Cerebellar cortex (tissue), 1 donor: ENCODE results near the gene LEMD1.
A peak's percentile ranks its signal among the peaks of the same experiment; 100 is the strongest.
"Not testable (repeated sequence)": the region's sequence is repeated elsewhere in the genome, so short reads cannot be mapped to it uniquely, and the experiment has no call there.

Source experiments
- DNase-seq: peaks from one replicate; pipeline ENCODE4 v3.0.0-alpha.2; 2015; ENCODE audit warnings: low spot score

The LEMD1 gene

DNA sequence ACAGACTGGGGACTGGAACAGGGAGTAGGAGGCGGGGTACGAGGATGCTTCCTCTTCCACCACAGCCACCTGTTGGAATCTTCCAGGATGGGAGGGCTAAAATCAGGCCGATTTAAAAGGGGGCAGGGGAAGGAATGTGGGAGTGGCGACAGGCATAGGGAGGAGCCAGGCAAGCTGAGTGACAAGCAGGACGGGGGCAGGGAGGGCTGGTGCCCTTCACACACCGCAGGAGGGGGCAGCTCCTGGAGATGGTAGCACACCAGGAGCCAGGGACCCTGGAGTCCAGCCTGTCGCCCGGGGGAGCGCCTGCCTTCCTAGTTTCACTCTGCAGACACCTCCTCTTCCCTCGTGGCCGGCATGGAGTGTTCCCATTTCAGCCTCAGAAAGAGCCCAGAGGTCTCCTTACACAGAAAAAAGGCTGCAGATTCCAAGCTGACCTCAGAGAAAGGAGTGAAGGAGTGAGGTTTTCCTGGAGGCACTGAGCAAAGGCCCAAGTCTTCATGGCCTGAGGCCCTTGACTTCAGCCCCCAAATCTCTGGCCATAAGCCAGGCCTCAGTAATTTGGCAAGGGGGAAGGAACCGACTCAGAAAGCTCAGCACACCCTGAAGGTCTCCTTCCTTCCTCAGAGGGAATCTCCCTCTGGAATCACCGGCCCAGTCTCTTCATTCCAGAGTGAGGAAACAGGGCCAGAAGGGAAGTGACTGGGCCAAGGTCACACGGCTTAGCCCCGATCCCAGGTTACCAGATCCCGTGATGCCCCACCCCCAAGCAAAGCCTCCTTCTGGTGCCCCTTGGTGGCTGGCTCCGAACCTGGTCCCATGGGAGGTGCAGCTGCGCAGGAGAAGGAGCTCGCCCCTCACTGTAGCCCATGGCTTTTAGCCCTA lies 25.8 kb upstream of the LEMD1 start:
- DNase-seq: peak; percentile 42

DNA sequence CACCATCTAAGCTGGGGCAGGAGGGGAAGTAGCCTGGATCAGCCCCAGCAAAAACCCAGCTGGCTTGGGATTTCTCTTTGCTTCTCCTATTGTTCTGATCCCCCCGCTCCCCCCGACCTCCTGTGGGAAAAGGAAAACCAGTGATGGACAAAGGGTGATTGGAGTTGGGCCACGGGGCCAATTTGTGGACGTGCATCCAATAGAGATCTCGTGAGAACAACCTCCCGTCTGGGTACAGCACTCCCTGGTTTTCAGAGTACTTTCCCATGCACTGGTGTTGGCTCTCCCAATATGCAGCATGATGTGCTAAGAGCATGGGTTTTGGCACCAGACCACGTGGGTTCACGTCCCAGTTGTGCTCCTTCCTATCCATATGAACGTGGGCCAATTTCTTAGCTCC lies 25.0 kb upstream of the LEMD1 start:
- peak; percentile 29 for DNase-seq

DNA sequence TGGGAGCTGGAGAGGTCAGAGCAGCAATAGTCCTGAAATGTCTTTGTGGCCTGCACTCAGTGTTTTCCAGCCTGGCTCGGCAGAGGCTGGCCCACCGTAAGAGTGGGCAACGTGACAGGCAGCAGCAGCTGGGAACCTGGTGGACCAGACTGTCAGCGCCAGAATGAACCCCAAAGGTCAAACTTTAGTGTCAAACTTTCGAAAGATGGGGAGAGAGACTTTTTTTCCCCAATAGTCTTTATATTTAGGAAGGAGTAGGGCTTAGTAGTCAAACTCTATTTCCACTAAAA lies 23.7 kb upstream of the LEMD1 start:
- DNase-seq: no peak

DNA sequence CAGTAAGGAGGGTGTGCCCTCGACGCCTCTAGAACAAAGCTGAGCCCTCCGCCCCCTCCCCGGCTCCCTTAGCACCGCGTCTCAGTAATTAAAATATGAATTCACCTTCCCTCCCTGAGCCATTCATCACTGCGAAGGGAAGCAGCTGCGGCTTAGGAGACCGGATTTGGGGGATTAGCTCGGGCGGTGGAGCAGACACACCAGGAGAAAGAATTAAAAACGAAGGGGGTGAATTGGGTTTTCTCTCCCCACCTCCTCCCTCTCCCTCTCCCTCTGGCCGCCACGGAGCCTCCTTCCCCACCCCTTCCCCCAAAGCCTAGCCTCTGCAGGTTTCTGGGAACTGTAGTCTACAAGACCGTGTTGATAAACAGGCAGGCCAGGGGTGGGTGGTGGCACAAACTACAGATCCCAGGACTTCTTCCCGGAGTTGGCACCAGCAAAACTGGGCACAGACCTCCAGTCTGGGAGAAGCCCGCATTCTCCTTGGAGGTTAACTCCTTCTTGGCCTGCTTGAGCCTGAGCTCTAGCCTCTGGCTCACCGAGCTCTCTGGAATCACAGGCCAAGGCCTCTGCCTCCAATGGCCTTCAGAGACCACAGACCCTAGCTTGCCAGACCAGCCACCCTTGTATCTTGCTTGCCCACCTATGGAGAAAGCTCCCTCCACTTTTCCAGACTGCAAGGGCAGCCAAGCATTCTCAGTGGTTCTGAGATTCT lies 23.2 kb upstream of the LEMD1 start:
- peak; percentile 98 for DNase-seq

DNA sequence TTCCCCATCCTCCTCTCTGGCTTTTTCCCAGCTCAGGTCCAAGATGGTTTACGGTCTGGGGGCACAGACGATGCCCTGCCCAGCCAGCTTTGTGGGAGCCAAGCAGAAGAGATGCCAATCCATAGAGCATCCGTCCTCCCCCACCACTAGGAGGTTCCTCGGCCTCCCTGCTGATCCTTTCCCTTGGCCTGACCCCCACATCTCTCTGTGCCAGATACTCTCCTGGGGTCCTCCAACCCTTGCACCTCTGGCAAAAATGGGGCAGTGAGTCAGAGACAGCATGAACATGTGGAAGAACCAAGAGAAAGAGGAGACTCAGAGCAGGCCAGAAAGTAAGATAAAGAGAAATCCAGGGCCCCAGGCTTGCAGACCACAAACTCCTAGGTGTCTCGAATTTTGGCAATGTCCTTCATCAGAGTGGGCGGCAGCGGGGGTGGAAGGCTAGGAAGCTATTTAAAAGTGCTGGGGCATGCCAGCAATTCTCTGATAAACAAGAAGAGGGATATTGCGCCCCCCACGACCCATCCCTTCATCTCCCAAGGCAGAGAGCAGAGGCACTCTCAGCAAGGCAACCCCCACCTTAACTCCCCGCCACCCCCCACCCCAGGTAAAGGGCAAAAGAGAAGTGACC lies 22.6 kb upstream of the LEMD1 start:
- peak; percentile 55 for DNase-seq

DNA sequence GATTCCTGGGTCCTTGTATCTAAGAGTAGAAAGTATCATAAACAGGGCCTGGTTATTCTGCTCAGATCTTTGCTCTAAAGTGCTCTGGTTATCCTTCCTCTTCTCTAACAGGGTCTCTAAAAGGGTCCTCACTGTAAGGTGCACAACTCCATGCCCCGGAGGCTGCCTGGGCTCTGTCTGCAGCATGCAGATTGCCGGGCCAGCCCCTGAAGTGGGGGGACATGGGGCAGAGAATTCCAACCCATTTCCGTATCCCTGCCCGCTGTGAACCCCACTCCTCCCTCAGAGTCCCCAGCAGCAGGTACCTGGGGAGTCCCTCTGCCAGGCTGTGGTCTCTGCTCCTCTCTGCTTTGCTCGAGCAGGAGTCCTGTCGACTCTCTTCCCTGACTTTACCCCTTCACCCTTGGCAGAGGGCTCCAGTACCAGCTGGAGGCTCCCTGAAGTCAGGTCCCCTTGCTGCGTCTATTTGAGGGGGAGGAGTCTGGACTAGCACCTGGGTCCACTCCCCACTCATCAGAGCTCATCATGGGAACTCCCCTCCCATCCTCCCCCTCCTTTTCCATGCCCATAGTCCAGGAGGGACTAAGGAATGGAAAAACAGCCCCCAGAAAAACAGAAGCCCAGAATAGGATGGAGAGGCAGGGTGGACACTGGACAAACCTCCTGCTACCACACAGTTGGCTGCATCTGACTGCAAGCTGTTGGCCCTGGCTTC lies 21.9 kb upstream of the LEMD1 start:
- peak; percentile 78 for DNase-seq

DNA sequence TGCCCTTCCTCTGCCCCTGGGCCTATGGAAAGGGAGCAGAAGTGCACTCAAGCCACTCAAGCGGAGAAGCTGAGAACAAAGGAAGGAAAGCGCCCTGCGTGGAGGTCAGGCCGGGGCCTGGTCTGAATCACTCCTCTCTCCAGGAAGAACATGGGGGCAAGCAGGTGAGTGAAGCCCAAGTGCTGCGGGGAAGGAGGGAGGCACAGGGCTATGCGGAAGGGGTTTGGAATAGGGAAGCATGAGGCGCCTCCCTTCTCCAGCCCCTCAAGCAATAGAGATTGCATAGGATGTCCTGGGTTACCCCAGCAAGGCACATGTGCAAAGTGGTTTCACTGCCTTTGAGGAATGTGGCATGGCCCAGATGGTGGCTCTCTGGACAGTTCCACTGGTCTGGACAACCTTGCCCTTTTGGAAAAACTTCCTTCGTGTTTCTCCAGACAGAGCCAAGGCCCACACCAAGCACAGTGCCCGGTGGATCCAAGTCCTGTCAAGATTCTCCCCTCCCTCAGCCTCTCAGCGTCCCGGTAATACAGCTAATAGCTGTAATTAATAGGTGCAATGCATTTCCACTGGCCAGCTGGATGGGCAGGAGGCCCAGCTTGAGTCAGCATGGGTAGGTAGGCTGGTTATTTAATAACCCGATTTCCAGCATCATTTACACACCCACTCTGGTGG lies 20.3 kb upstream of the LEMD1 start:
- peak; percentile 54 for DNase-seq

DNA sequence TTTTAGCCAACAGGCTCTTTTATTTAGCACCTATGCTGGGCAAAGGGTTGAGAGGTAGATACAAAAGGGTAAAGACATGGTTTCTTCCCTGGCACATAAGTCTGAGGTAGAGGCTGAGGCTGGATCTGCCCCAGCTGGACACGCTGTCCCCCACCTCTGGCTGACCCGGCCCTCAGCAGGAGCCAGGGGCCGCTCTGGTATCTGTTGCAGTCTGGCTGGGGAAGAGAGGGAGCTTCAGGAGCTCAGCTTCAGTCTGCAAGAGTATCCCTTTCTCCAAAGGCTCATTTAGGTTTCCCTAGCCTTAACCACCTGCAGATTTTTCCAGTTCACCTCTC lies 19.8 kb upstream of the LEMD1 start:
- DNase-seq: no peak

DNA sequence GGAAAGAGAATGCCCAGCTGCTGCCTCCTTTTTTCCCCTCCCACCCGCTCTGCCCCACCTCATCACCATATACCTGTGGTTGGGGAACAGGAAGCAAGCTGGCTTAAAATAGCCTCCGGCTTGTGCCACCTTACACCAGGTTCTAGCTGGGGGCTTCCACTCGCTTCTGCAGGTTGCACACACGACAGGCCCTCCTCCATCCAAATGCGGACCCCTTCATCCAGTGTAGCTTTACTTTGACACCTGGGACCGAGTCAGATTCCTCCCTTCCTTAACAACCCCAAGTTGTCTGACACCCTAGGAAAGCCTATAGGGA lies 19.4 kb upstream of the LEMD1 start:
- no peak for DNase-seq

DNA sequence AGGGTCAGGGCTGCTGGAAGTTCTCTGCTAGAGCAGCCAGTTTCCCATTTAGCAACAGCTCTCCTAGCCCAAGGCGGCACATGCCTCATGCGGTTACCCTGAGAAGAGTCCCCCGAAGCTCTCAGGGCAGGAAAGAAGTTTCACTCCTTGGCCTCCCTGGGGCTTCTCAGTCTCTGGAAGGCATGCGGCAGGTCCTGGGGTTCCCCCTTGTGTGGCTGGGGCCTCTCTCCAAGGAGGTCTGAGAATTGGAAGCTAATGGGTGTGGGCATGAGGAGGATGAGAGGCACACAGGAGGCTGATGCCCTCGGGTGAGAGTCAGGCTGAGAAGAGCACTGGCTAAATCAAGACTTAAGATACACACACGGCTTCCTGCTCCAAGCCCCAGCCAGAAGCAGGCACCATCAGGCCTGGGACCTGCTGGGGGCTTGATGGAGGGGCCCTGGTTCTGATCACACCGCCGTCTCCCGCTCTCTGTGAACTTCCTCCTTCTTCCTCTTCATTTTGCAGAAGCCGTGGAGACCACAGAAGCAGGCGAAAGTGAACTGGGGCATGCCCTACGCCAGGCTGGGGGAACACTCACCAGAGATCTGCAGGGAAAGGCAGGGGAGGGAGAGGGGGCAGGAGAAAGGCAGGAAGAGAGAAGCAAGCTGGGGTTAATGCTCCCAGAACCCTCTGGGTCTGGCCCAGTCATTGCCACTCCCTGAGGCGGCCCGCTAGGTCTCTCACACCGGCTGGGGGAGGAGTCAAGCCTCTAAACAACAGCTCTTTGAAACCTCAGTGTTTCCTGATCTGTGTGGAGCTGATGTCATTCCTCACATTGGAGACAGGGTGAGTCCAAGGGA lies 18.8 kb upstream of the LEMD1 start:
- peak; percentile 93 for DNase-seq

DNA sequence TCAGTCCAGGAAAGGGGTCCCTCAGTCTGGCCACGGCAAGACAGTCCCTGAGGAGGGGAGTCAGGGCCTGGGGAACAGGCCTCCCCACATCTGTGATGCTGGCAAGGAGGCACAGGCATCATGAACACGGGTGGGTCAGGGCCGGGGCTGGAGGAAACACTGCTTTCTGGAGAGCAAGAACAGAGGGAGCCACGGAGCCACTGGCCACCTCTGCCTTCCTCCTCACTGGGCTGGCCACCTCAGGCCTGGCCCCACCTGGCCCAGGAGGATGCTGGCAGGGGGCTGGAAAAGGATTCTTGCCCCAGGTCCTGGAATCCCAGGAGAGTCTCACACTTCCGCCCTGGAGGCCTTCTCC lies 18.2 kb upstream of the LEMD1 start:
- no peak for DNase-seq

DNA sequence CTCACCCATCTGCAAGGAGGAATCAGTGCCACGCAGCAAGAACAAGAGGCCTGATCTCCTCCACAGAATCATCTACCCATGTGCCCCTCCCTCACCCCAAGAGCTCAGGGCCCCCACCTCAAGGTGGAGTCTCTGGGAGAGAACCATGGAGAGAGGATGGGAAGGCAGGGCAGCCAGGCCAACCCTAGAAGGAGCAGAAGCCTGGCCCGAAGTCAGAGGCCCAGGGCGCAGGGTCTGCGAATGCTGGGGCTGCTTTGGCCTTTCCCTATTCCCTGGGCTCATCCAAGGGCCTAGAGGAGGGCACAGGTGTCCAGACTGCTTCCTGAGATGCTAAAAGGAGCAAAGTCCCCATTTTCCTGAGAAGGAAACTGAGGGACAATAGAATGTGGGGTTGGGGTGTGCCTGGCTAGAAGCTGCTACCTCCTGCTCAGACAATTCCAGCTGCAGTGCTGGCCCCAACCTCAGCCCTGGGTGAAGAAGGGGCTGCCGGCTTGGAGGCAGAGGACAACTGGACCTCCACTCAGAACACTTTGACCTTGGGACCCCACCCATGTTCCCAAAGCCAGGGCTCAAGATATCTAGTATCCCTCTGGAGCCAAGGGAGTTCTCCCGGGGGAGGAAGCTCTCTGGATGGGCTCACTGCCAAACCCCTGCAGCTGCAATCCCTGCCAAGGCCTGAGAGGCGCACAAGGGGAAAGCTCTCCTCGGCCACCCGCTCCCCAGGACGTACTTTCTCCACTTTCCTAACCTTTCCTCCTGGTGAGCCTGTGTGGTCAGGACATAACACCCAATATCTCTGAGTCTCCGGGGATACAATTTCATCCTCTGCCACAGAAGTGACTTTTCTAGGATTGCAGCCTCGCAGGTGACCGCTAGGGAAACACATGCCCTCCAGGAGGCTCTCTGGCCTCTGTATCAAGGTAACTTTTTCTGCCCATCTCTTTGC lies 16.6 kb upstream of the LEMD1 start:
- DNase-seq: peak; percentile 56

DNA sequence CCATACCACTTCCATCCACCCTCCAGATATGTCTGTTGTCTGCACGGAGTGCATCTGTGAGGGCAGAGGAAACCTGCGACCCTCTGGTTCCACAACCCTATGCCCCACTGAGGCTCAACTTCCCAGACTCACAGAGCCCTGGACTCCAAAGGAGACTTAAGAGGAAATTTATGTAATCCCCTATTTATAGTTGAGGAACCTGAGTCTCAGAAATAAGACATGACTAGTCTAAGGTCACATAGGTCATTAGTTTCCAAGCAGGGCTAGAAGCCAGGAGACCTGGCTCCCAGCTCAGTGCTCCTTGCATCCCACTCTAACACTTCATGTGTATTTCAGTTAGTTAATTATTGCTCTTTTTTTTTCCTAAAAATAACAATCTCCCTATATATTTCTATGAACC lies 15.7 kb upstream of the LEMD1 start:
- no peak for DNase-seq

DNA sequence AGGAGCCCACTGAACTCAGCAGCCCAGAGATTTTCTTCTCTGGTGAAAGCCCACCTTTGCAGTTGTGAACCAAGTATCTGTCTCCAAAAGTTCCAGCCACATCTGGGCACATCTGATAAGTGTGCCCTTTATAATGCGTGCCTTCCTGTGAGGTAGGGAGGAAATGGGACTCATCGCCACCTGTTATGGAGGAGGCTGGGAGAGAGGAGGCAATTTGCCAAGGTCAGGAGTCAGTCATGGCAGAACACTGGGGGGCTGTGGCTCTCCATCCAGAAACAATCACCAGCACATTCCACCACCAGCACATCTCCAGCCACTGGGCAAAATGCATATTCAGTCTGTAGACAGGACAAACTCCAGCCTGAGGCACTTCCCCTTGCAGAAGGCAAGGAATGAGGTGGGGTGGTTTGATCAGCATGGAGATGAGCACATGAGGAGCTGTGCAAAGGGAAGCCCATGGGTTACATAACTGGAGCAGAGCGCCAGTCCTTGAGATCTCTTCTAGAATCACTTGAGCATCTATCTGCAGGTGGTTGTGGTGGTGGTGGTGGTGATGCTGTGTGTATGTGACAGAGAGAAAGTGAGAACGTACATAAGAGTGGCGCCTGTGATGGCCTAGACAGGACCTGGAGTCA lies 15.0 kb upstream of the LEMD1 start:
- peak; percentile 59 for DNase-seq

DNA sequence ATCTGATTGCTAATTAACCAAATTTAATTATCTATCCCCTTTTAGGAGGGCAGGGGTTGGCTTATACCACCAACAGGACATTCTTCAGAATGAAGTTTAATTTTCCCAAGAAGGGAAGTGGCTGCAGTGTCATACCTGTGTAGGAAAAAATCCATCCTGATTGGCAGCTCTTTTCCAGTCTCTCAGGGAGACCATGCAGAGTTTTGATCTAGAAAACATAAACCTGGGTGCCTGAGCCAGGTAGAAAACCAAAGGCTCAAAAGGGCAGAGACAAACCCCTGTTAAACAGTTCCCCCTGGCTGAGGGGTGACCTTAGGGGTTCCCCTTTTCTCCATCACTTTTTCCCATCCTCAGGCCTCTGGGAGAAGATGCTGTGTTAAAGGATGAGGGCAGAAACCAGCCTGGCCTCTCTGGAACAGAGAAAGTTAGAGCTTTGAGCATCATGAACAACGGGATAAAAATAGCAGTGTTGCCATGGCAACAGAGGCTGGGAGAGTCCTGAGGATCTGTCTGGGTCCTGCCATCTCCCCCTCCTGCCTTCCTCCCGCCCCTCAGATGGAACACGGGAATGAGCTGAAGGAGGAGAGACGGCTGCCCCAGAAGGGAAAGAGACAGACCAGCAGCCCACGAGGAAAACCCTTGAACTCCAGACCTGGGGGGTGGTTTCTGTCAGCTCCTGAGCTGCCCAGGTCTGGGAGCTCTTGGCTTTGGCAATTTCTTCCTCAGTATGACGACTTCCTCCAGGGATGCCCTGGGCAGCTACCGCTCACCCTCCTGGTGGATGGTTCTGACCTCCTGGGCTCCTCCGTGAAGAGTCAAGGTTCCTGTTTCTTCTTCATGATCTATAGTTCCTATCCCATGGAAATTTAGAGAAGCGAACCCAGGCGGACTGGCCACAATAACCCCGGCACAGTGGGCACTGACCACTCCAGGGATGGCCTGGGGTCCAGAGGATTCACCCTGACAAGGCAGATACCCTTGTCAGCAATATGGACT lies 14.0 kb upstream of the LEMD1 start:
- peak; percentile 99 for DNase-seq

DNA sequence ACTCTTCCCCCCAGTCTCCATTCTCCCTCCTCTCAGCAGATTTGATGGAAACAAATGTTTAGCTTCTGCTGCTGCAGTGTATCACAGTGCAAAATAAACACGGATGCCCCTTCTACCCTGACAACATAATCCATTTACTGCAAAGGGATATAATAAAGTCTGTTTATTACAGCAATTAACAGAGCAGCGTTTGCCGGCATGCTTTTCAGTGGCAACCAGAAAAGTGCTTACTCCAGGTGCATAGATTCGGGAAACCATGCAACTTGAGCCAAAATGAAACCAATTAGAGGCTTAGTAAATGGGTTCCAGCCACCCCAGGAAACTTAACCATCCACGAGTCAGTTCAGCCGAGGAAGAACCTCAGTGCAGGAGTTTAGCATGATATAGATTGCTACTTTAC lies 12.9 kb upstream of the LEMD1 start:
- peak; percentile 25 for DNase-seq

DNA sequence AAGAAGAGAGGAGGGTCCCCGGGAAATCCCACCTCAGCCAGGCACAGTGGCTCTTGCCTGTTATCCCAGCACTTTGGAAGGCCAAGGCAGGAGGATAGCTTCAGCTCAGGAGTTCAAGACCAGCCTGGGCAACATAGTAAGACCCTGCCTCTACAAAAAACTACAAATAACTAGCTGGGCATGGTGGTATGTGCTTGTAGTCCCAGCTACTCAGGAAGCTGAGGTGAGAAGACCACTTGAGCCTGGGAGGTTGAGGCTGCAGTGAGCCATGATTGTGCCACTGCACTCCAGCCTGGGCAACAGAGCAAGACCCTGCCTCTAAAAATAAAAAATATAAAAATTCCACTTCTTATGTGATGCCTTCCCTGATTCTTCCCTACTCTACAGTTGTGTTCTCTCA lies 10.8 kb upstream of the LEMD1 start:
- not testable (repeated sequence) for DNase-seq

DNA sequence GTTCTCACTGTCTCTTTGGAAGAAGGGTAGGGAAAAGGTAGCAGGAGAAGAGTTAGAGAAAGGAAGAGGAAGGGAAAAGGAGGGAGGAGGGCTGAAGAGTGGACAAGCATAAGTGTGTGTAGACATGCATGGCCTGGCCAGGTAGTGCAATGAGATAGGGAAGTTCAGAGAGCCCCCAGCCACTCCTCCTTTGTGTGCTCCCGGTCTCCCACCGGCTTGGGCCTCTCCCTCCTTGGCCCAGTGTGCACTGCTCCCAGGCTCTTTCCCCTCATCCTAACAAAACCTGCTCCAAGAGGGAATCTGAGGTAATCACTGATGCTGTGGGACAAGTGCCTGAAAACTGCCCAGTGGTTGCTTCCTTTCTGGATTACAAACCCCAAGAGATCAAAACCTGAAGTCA lies 10.3 kb upstream of the LEMD1 start:
- DNase-seq: no peak
